Islet of Langerhans (tissue), 1 donor: Measurements from ENCODE around the gene GPR78.

Source experiments
- FAIRE-seq: peaks from one replicate; lab custom pipeline; 2011; peaks lifted over from hg19 to GRCh38; lab: Jason Lieb, UNC

The GPR78 gene

GRCh38 chr4:8547108-8547911 lies 32.9 kb upstream of the GPR78 start:
- FAIRE-seq: no peak

- no peak for FAIRE-seq
These were observed 32.1 kb upstream of the GPR78 start for GRCh38 chr4:8547912-8548730.

DNA sequence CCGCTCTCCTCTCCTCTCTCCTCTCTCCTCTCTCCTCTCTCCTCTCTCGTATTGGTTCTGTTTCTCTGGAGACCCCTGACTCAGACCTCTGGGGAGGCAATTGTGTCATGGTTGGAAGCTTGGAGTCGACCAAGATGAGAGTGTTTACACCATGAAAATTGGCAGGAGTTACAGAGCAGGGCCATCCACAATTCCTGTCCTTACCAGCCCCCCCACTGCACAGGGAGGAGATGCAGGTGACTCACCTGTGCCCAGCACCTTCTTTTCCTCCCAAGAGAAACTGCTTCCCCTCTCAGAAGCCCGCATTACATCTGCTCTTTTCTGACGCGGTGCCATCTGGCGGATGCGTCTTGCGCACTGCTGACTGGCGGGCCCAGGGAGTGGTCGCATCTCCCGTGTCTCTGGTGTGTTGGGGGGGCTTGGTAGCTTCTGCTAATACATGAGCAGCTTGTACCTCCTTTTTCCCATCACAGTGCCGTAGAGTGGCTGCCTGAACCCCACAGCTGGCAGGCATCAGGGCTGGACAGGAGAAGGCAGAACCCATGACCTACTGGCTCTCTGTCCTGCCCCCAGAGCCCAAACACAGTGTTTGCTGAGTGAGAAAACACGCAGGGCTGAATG lies 31.4 kb upstream of the GPR78 start:
- FAIRE-seq: no peak

GRCh38 chr4:8549352-8549931 lies 30.8 kb upstream of the GPR78 start:
- no peak for FAIRE-seq

DNA sequence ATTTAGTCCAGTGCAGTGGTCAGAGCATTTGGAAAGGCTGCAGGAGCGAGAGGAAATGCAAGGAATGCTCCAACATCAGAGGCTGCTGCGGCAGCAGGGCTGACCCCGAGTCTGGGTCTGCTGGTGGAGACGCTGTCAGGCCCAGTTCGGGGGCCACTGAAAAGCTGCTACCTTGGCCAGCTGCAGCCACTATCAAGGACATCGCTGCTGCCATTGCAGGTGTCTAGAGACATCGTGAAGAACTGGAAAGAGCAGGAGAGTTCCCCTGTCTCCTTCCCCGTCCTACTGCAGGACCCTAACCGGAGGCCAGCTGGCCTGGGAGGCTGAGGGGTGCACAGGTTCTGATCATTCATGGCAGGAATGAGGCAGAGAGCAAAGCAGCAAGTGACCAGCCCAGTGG lies 29.5 kb upstream of the GPR78 start:
- FAIRE-seq: no peak

- no peak for FAIRE-seq
These were observed 28.2 kb upstream of the GPR78 start for GRCh38 chr4:8552024-8552423.

- no peak for FAIRE-seq
These were observed 27.5 kb upstream of the GPR78 start for GRCh38 chr4:8552581-8553205.

DNA sequence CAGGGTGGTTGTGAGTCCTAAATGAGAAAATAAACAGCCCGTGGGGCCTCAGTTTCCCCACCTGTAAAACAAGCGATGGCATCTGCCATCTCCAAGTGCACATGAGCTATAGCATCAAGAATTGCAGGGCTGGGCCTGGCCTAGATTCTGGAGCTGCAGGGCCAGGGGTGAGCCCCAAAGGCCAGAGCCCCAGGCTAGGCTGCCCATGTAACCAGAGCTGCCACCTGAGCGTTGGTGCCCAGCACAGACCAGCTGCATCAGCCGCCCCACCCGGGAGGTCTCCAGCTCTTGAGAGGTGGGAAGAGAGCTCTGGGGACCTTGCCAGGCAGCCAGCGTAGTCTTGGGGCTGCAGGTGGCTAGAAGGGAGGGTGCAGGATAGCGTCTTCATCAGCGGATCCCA lies 27.0 kb upstream of the GPR78 start:
- no peak for FAIRE-seq

- no peak for FAIRE-seq
These were observed 26.2 kb upstream of the GPR78 start for GRCh38 chr4:8553991-8554405.

DNA sequence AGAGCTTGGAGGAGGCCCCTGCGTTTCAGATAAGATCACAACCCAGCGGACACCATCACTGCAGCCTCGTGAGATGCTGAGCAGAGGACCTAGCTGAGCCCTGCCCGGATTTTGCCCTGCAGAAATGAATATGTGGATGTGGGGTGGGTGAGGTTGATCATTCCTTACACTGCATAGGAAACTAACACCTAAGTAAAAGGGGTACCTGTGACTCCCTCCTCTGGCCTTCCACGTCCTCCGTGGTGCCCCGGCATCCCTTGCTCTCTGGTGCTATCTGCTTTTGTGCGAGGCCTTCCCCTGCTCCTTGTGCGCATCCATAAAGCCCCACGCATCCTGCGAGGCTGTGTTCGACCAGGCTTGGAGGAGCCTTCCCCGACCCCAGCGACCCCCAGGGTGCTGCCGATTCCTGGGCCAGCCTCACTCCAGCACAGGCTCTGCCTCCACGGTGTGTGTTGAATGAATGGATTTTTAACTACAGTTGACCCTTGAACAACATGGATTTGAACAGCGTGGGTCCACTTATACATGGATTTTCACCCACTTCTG lies 25.6 kb upstream of the GPR78 start:
- FAIRE-seq: no peak

- no peak for FAIRE-seq
These were observed 24.5 kb upstream of the GPR78 start for GRCh38 chr4:8555716-8556115.

DNA sequence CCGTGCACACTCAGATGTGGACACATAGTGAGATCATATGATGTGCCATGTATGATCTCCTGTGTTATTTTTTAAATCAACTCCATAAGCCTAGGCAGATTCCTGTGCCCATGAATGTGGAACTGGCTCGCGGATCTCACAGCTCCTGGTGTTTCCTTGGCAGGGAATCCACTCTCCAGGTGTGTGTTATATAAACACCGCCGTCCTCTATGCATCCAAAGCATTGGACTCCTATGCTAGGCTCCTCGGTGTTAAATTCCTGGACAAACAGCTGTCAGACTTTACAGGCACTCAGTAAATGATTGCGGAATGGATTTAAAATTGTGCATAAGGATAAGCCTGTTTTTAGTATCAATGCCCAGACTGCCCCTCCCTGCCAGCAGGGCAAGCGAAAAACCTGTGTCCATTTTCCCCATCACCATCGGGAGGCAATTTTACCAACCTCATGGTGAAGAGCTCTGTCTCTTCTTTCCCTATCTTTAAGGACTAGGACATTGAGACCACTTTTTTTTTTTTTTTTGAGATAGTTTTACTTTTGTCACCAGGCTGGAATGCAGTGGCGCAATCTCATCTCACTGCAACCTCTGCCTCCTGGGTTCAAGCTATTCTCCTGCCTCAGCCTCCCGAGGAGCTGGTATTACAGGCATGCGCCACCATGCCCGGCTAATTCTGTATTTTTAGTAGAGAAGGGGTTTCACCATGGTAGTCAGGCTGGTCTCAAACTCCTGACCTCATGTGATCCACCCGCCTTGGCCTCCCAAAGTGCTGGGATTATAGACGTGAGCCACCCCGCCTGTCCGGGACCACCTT lies 23.6 kb upstream of the GPR78 start:
- no peak for FAIRE-seq

DNA sequence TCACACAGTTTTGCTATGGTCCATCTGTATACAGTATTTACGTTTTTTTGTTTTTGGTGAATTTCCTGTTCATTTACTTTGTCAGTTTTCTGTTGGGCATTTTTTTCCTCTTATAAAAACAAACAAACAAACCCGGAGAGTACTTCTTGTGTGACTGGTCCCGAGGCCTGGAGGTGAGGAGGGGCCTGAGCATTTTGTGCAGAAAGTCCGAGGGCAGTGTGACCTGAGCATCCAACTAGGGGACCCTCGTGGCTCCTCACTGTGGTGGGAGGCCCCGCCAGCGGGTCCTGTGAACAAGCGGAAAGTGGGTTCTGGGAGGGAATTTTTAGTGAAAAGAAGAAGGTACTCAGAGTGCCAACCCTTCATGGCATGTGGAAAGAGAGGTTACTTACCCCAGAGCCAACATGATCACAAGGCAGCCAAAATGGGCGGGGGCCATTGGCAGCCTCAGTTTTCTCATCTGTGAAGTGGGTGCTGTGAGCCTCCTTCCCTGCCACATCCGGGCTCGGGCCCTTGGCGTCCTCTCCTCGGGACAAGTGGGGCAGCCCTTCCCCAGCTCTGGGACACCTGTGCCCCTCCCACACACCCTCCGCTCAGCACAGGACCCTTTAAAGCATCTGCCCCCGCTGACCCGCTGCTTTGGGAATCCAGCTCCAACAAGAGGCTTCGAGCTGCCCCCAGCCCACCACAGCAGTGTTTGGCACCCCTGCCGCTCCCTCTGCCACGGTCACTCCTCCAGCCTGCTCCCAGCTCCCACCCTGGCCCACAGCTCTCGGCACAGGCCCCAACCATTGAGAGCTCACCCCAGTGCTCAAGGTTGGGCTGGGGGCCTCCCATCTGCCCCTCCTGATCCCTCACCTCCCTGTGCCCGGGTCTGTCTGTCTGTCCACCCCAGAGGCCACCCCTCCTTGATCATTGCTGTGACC lies 22.8 kb upstream of the GPR78 start:
- no peak for FAIRE-seq

DNA sequence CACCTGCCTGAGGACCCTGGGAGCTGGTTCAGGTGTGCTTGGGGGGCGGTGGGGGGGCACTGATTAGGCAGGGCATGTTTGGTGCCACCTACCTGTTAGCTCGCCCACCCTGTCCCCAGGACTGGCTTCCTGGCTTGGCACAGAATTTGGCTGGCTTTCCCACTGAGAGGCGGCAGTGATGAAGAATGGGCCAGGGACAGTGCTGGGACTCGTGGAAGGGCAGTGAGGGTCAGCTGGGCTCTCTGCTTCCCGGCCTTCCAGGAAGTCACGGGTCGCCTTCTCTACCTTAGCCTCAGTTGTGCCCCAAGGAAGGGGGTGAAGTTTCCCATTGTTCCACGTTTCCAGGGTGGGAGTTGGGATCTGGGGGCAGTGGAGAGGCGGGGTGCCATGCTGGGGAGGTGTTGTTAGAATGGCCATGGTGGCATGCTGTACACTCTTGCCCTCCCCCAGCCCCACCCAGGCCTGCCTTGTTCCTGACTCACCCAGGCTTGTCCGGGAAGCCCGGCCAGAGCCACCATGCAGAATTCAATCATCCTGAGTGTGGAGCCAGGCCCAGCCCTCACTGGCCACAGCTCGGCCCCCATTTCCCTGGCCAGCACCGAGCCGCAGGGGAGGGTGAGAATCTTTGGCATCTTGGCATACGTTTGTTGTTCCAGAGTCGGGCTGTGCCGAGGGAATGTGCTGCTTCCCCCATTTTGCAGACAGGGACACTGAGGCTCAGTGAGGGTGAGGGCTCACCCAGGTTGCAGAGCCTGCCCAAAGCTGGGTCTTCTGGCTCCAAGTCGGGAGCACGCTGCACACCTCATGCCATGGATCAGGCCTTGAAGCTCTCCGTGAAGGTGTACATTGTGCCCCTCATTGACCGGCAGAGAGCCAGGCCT lies 21.9 kb upstream of the GPR78 start:
- FAIRE-seq: no peak

DNA sequence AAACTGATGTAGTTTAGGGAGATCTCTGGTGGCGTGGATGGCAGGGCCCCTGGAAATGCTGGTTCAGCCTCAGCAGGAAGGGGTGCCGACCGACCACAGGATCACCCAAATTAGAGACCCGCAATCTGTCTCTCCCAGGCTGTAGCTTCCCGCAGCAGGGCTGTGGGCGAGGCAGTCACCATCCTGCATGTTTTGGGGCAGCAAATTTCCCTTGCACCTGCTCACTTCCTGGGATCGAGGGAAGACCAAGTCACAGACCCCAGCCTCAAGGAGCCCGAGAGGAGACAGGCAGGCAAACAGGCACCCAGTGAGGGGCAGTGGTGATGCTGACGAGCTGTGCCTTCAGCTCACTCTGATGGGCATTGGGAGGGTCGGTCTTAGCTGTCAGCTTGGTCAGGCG lies 21.2 kb upstream of the GPR78 start:
- no peak for FAIRE-seq

DNA sequence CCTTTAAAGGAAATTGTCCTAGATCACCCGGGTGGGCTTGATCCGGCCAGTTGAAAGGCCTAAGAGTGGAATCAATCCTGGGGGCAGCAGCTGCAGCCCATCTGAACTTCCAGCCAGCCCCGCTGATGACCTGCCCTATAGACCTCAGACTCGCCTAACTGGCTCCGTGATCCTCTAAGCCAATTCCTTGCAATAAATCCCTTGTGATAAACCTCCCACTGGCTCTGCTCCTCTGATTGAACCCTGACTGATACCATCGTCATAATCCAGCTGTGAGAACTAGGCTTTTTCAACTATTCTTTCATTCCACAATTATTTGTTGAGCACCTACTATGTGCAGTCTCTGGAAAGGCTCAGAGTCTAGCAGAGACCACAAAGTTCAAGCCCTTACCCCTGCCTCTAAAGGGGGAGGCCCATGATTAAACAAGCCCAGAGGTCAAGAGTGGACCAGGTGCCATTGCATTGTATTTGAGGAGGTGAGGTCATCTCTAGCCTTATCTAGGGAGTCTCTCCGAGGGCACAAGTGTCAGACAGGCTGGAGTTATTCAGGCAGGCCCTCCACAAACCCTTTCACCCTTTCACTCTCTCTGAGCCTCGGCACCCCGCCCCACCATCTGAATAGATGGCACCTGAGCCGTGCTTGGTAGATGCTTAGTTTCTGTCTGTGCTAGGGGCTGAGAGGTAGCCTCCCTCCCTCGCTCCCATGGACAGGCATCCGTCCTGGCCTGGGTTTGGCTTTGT lies 20.5 kb upstream of the GPR78 start:
- FAIRE-seq: no peak

DNA sequence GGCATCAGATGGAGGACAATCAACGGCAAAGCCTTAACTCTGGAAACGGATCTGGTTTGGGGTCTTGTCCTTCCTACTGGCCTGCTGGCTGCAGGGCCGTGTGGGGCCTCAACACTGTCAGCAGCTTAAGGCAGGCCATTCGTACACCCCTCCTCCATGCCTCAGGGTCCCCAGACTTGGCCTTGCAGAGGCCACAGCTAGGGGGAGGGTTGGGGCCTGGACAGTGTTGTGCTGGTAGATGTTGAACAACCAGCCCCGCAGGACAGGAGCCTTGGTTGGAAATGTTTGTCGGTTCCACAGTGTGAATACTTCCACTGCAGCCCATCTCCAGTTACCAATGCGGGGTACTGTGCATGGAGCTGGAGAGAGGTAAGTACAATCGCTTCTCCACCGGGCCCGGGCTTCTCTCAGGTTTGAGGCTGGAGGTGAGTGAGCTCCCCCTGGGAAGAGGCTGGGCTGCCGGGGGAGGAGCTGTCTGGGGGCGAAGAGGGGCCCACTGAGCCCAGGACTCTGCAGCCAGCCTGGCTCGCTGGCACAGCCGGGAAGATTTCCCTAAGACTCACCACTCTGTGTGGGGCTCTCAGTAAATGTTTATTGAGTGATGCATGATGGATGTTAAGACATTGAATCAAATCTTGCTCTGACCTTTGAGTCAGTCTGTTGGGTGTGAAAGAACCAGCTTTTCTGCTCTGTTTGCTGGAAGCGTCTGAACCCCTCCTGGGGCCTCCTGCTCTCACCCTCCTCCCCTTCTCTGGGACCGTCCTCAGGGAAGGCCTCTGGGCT lies 19.7 kb upstream of the GPR78 start:
- no peak for FAIRE-seq

DNA sequence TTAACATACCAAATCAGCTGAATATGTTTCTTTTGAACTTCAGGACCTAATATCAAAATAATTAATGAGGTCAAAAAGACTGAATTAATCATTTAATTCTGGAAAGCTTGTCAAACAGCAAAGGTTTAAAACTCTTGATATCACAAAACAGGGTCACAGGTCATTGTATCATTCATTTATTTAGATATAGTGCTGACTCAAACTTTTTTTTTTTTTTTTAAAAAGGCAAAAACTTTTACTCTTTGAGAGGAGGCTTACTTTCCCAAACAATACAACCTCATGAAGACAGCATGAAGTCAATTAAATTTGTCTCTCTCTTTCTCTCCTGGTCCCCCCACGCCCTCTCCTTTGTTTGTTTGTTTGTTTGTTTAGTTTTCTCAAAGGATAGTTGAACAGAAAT lies 15.6 kb upstream of the GPR78 start:
- FAIRE-seq: no peak
